ENCODE data around the gene FABP6. TPM values are rescaled to one million over a fixed set of nuclear protein-coding genes. Genes with fewer than 3 reads are reported as not detected.

Gene FABP6
- polyA plus RNA-seq, 2 of the 4 experiments (the other 2 are of a cell fraction): 0.75 to 0.93 TPM

GRCh38 chr5:160233215-160233614, 3.9 kb downstream of the FABP6 start (continued):
- TF ChIP-seq MAX (IDR thresholded peaks at IDR 0.05): no peak
- no peak for TF ChIP-seq NR3C1 (IDR thresholded peaks at IDR 0.05)
- TF ChIP-seq ESRRA (IDR thresholded peaks at IDR 0.05; ENCODE audit: borderline replicate concordance, low read length): no peak
- TF ChIP-seq ZFP36 (IDR thresholded peaks at IDR 0.05; ENCODE audit: borderline replicate concordance, partially characterized antibody): no peak
- TF ChIP-seq HOXB13 (CRISPR knock-in tag; IDR thresholded peaks at IDR 0.05; ENCODE audit: low read depth): no peak
- no peak for TF ChIP-seq BCL3 (IDR thresholded peaks at IDR 0.05)
- TF ChIP-seq NFE2L2 (conservative IDR thresholded peaks at IDR 0.05; ENCODE audit: low read length): no peak

GRCh38 chr5:160235731-160236130, 6.4 kb downstream of the FABP6 start:
- TF ChIP-seq MAZ (IDR thresholded peaks at IDR 0.05; ENCODE audit: borderline replicate concordance, low read depth, low read length): no peak
- TF ChIP-seq POLR2A (IDR thresholded peaks at IDR 0.05; ENCODE audit: low read length): no peak
- TF ChIP-seq HMGXB4 (CRISPR knock-in tag; IDR thresholded peaks at IDR 0.05; ENCODE audit: borderline replicate concordance): no peak
- no peak for TF ChIP-seq ZC3H11A (IDR thresholded peaks at IDR 0.05)
- TF ChIP-seq PBX3 (IDR thresholded peaks at IDR 0.05): no peak
- DNase-seq (ENCODE audit: low read depth in 1 of 2, low spot score in 1 of 2): no peak
- no peak overlapping the region for H3K4me3 ChIP-seq
- no peaks in the 10 kb centered on the region for H3K4me1 ChIP-seq
- ATAC-seq: no peak
- no peak overlapping the region for H3K27ac ChIP-seq
- ChIA-PET CTCF (interaction anchor here (0.6 to 1.6 kb wide), 2 partner anchors 9 to 121 kb away, joined by 4 to 5 read pairs; no protein-coding TSS in a partner anchor), POLR2A (no interaction called here)
- no peaks in the 10 kb centered on the region for H3K9me3 ChIP-seq
- 72% methylated on average over 5 of the region's 5 CpGs for WGBS (ENCODE audit: missing lambda C conversion rate)
- H3K4me2 ChIP-seq: no peak overlapping the region
- no peak for FAIRE-seq

- H3K27ac ChIP-seq: no peak overlapping the region
- H3K4me2 ChIP-seq: no peak overlapping the region
- ChIA-PET POLR2A (no interaction called here), CTCF (interaction anchor here (1.3 to 2.0 kb wide), 2 partner anchors 38 to 108 kb away, joined by 3 to 7 read pairs; no protein-coding TSS in a partner anchor)
- TF ChIP-seq ZFP36 (IDR thresholded peaks at IDR 0.05; ENCODE audit: borderline replicate concordance, partially characterized antibody) (no peak), MAFK (IDR thresholded peaks at IDR 0.05; ENCODE audit: partially characterized antibody) (no peak)
- FAIRE-seq (no peak), DNase-seq (ENCODE audit: low read depth in 1 of 2, low spot score in 1 of 2) (no peak), ATAC-seq (no peak)
- no peak overlapping the region for H3K4me3 ChIP-seq
- 79% methylated on average over 5 of the region's 5 CpGs for WGBS (ENCODE audit: missing lambda C conversion rate)
- no peaks in the 10 kb centered on the region for H3K4me1 ChIP-seq
- no peaks in the 10 kb centered on the region for H3K9me3 ChIP-seq
Observed at GRCh38 chr5:160237571-160238093, 8.3 kb downstream of the FABP6 start.

GRCh38 chr5:160240350-160240749, 11.0 kb downstream of the FABP6 start:
- ChIA-PET POLR2A (no interaction called here), CTCF (interaction anchor here (1.6 to 10.1 kb wide), 2 partner anchors 29 to 106 kb away, joined by 4 to 128 read pairs; no protein-coding TSS in a partner anchor)
- Histone ChIP-seq H3K4me2 (no peak overlapping the region), H3K9me3 (no peaks in the 10 kb centered on the region), H3K4me1 (no peaks in the 10 kb centered on the region), H3K4me3 (no peak overlapping the region), H3K27ac (no peak overlapping the region)
- DNase-seq (ENCODE audit: low read depth in 1 of 2, low spot score in 1 of 2): no peak
- 20% methylated on average over 3 of the region's 3 CpGs for WGBS (ENCODE audit: missing lambda C conversion rate)
- FAIRE-seq: no peak
- ATAC-seq: 0 out of 6 replicates have a peak, but pooled peaks of 1 of the 2 experiments have one; percentile 31
- TF ChIP-seq ESRRA (IDR thresholded peaks at IDR 0.05; ENCODE audit: borderline replicate concordance, low read length) (no peak), SREBF2 (IDR thresholded peaks at IDR 0.05) (no peak), ZNF302 (CRISPR knock-in tag; IDR thresholded peaks at IDR 0.05) (no peak), HOXA7 (CRISPR knock-in tag; IDR thresholded peaks at IDR 0.05) (no peak), E2F6 (IDR thresholded peaks at IDR 0.05; ENCODE audit: borderline replicate concordance, low read depth) (no peak), CHD2 (IDR thresholded peaks at IDR 0.05; ENCODE audit: low read length, partially characterized antibody) (no peak), REST (IDR thresholded peaks at IDR 0.05) (no peak), FOSL2 (IDR thresholded peaks at IDR 0.05) (no peak), FOSL2 (CRISPR knock-in tag; IDR thresholded peaks at IDR 0.05) (no peak), KDM5A (IDR thresholded peaks at IDR 0.05) (no peak), HDAC2 (IDR thresholded peaks at IDR 0.05) (no peak), PBX3 (IDR thresholded peaks at IDR 0.05) (no peak)

Measured in A549 (cell line).